Left ventricle myocardium superior (tissue), 1 donor: Measurements from ENCODE around the gene KRT84. TPM values are rescaled to one million over a fixed set of nuclear protein-coding genes. Genes with fewer than 3 reads are reported as not detected.
A peak's percentile ranks its signal among the peaks of the same experiment; 100 is the strongest.
"Not testable (repeated sequence)": the region's sequence is repeated elsewhere in the genome, so short reads cannot be mapped to it uniquely, and the experiment has no call there.

Experiments used
- ATAC-seq: fragments of 200-7000 bp; cut with Tn5 transposase; one replicate; pipeline ENCODE4 v1.9.1; 2020; ENCODE audit warnings: mild to moderate bottlenecking, moderate library complexity
- DNase-seq: peaks from one replicate; pipeline ENCODE4 v3.0.0-alpha.2; 2020
- intact Hi-C: fragments of 100-400 bp; cut with micrococcal nuclease; formaldehyde crosslinking; loops from one replicate; pipeline ENCODE4 v1.11.0; 2022
- total RNA-seq: library from RNA; stranded (reverse); fragmentation: NEBNext Ultra II Directional; extraction: Animal tissue kit (Norgen Biotek cat#: 25700); gene quantifications from one replicate; pipeline ENCODE4 v1.2.1, GENCODE V29; 2021
- donor health status: DM: no; HTN: yes; CAD: no; lungs with severe emphysema.

Gene KRT84
- total RNA-seq, 1 donor from 2014 or later = not detected

- ATAC-seq (peak; percentile 80), DNase-seq (peak; percentile 66)
- intact Hi-C loops = no loop called here
Observed at GRCh38 chr12:52351196-52352059, 34.0 kb downstream of the KRT84 start.

DNA sequence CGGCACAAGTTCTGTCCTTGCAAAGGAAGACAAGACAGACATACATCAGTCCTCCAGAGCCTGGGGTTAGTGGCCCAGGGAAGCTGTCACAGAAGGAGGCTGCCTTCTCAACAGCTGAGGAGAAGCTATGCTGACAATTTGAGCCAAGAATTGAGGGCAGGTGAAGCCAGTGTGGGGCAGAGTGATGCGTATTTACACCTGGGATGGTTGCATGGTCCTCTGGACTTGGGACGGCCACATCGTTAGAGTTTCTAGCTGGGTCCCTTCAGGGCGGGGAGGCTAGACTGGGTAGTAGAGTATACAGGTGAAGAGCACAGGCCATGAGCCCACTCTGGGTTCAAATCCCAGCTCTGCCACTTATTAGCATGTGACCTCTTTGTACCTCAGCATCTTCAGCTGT lies 34.7 kb downstream of the KRT84 start:
- intact Hi-C loops = no loop called here
- no peak for ATAC-seq
- no peak for DNase-seq

- intact Hi-C loops = no loop called here
- DNase-seq (no peak), ATAC-seq (no peak)
Observed at GRCh38 chr12:52350021-52350620, 35.3 kb downstream of the KRT84 start.

- DNase-seq = no peak
- intact Hi-C loops = no loop called here
- ATAC-seq = no peak
Observed at GRCh38 chr12:52349196-52349595, 36.3 kb downstream of the KRT84 start.

DNA sequence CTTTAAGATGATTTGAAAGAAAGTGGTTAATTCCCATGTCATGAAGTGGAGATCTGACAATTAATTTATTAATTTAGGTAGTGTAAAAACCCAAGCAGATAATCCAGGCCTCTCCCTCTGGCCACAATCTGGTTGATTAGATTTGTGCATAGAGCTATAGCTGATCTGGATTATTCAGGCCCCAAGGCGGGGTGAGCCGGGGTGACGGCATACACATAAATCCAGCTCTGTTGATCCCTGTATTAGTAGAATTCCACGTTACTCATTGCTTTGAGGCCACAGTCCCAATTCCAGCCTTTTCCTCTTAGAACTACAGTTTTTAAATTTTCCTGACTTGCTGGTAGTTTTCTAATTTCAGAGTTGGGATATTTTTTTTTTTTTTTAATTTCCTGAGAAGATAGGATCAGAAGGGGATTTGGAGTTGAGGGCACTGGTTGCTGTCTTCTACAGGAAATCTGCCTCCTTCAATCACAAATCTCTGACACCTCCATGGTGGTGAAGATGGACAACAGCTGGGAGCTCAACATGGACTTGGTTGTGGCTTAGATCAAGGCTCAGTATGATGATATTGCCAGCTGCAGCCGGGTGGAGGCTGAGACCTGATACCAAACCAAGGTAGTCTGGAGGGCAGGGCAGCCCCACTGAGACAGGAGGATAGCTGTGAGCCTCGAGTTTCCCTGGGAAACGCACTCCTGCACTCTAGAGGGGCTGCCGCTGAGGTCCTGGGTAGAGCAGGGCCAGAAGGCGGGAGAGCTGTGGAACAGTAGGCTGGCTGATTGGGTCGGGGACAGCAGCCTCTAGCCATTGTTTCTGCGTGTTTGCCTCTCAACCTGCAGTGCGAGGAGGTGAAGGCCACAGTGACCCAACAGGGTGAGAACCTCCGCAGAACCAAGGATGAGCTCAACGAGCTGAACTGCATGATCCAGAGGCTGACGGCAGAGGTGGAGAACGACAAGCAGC lies 37.6 kb downstream of the KRT84 start:
- ATAC-seq (no peak), DNase-seq (no peak)
- intact Hi-C loops = no loop called here

GRCh38 chr12:52347016-52347415 lies 38.4 kb downstream of the KRT84 start:
- DNase-seq (no peak), ATAC-seq (no peak)
- intact Hi-C loops = no loop called here

DNA sequence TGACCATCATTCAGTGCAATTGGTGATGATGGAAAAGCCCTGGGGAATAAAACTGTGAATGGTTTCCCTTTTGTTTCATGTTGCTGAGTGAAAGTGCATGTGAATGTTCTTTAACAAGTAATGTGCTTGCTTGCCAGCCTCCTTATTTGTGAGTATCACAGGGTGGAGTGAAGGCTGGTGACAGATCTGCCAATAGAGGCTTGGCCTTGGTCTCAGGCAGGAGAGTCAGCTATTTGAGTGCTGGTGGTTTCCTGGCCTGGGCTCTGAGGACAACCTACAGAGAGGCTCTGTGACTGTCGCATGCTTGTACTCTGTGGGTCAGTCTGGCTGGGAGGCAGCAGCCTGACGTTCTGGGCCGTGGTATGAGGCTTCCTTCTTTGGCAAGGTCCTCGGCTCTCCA lies 38.9 kb downstream of the KRT84 start:
- ATAC-seq = peak; percentile 89
- peak; percentile 46 for DNase-seq
- intact Hi-C loops = no loop called here

DNA sequence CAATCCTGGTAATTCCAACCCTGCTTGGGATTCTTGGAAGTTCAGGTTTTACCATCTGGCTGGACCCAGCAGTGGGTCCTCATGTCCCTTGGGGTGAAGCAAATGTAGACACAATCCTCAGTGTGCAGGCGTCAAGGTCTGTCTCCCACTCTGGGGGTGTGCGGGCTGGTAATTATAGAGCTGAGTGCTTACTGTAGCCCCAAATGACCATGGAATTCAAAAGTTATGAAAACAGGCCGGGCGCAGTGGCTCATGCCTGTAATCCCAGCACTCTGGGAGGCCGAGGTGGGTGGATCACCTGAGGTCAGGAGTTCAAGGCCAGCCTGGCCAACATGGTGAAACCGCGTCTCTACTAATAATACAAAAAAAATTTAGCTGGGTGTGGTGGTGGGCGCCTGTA lies 40.4 kb downstream of the KRT84 start:
- intact Hi-C loops, ATAC-seq, DNase-seq: not testable (repeated sequence)

- no peak for ATAC-seq
- intact Hi-C loops = no loop called here
Observed at GRCh38 chr12:52344111-52344510, 41.3 kb downstream of the KRT84 start.

GRCh38 chr12:52343550-52343949 lies 41.9 kb downstream of the KRT84 start:
- ATAC-seq (no peak), DNase-seq (no peak)
- intact Hi-C loops = no loop called here

More at GRCh38 chr12:52344111-52344510, 41.3 kb downstream of the KRT84 start:
- DNase-seq = no peak

GRCh38 chr12:52342781-52343490 lies 42.5 kb downstream of the KRT84 start:
- ATAC-seq = no peak
- no peak for DNase-seq
- intact Hi-C loops = no loop called here

DNA sequence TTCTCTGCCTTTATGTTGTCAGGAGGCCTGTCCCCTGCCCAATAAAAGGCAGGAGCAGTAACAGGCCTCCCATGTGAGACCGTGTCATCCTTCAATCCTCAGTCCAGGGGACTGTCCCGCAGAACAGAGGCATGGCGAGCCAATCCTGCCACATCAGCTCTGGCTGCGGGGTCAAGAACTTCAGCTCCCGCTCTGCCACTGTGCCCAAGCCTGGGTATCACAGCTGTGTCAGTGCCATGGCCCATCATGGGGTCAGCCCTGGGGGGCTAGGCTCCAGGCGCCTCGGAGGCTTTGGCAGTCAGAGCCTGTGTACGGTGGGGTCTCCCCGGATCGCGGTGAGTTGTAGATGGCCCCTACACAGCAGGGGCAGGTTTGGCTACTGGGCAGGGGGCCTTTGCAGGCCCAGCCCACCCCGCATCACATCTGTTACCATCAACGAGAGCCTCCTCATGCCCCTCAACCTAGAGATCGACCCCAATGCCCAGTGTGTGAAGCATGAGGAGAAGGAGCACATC lies 44.3 kb downstream of the KRT84 start:
- no peak for ATAC-seq
- DNase-seq = no peak
- intact Hi-C loops = no loop called here

- no peak for ATAC-seq
- DNase-seq = no peak
- intact Hi-C loops = no loop called here
Observed at GRCh38 chr12:52338241-52338960, 47.1 kb downstream of the KRT84 start.

DNA sequence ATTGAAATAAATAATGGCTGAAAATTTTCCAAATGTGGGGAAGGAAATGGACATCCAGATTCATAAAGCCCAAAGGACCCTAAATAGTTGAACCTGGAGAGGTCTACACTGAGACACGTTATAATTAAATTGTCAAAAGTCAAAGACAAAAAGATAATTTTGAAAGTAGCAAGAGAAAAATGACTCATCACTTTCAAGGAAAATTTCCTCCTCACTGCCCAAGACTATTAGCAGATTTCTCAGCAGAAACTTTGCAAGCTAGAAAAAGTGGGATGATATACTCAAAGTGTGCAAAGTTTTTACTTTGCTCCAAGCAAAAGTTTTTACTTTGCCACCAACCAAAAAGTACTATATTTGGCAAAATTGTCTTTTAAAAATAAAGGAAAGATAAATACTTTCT lies 48.4 kb downstream of the KRT84 start:
- no peak for DNase-seq
- ATAC-seq = no peak
- intact Hi-C loops = no loop called here

GRCh38 chr12:52336641-52337040 lies 48.8 kb downstream of the KRT84 start:
- intact Hi-C loops = no loop called here
- ATAC-seq = no peak

DNA sequence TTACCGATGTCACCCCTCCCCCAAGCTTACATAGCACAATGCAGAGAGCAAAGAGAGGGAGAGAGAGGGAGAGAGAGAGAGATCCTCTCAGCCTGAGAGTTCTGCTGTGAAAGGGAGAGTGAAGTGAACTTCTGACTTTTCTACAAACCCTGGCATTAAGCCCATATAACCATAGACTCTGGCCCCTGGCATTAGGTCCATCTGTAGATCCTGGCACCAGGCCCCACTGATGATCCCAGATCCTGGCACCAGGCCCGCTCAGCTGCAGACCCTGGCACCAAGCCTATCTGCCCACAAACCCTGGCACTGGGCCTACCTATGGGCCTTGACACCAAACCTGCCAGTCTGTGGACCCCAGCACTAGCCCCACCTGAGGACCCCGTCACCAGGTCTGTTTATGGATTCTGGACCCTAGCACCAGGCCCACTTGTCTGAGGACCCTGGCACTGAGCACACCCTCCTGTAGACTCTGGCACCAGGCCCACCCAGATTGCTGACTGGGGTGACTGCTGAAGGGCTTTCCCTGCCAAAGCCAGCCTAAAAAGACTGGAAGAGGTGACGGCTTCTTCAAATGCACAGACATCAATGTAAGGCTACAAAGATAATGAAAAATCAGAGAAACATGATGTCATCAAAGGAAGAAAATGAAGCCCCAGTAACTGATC lies 49.7 kb downstream of the KRT84 start:
- DNase-seq = no peak
- intact Hi-C loops = no loop called here
- ATAC-seq = no peak

More at GRCh38 chr12:52336641-52337040, 48.8 kb downstream of the KRT84 start:
- no peak for DNase-seq

DNA sequence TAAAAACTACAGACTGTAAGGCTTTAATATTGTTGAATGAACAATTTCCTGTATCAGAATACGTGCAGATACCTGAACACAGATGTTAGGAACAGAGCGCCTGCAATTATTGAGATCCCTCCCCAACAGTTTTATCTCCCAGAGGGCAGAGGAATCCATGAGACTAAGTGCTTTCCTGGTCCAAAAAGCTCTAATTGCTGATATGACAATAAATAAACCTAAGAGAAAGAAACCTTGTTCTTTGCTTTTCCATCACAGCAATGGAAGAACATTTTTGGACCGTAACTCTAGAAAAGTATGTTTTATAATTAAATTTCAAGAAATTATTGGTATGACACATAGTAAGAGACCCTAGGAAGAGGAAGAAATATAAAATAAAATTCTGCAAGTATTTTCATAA lies 51.3 kb downstream of the KRT84 start:
- ATAC-seq (no peak), DNase-seq (no peak)
- intact Hi-C loops = no loop called here

DNA sequence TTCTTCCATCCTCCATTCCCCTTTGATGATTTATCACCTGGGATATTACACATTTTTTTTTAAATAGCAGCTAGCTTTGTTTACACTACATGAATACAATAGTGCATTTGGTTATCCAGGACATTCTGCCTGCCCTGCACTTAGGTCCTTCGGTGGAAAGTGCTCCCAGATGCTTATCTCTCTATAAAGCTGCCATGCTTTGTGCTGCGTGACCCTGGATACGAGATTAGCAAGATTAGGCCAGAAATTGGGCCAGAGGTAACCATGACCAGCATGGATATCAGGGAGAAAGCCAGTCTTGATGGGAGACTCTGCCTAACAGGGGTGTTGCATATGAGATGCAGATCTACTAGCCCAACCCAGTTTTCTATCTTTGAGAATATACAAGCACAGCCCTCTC lies 52.1 kb downstream of the KRT84 start:
- DNase-seq = no peak
- no peak for ATAC-seq
- intact Hi-C loops = no loop called here
